HG02981 (cell line): ENCODE results near the gene MTR.
A peak's percentile ranks its signal among the peaks of the same experiment; 100 is the strongest.

Source experiments
- ATAC-seq: cut with Tn5 transposase; IDR thresholded peaks from one replicate; pipeline ENCODE4 v1.9.1; 2021; ENCODE audit warnings: mild to moderate bottlenecking, moderate library complexity; ENCODE audit not compliant: unreplicated experiment

Gene MTR

GRCh38 chr1:236795035-236795756, at the start of gene MTR:
TSS of gene MTR (plus strand) at chr1:236795292. CDS start at chr1:236795704, 412 bp downstream.
- peak; percentile 98 for ATAC-seq

GRCh38 chr1:236746785-236747184, 48.3 kb upstream of the MTR start:
- ATAC-seq: no peak

GRCh38 chr1:236747311-236747985, 47.6 kb upstream of the MTR start:
- ATAC-seq: no peak

- ATAC-seq: no peak
These were observed 46.7 kb upstream of the MTR start for GRCh38 chr1:236748268-236748870.

- ATAC-seq: no peak
These were observed 44.2 kb upstream of the MTR start for GRCh38 chr1:236750928-236751327.

- ATAC-seq: no peak
These were observed 43.7 kb upstream of the MTR start for GRCh38 chr1:236751385-236751784.

GRCh38 chr1:236751935-236752334, 43.2 kb upstream of the MTR start:
- ATAC-seq: no peak

GRCh38 chr1:236753516-236753915, 41.6 kb upstream of the MTR start:
- no peak for ATAC-seq

GRCh38 chr1:236753964-236754363, 41.1 kb upstream of the MTR start:
- ATAC-seq: no peak

- no peak for ATAC-seq
These were observed 40.4 kb upstream of the MTR start for GRCh38 chr1:236754525-236755210.

GRCh38 chr1:236757640-236758039, 37.5 kb upstream of the MTR start:
- no peak for ATAC-seq

- ATAC-seq: no peak
These were observed 35.7 kb upstream of the MTR start for GRCh38 chr1:236759252-236759859.

- ATAC-seq: no peak
These were observed 34.6 kb upstream of the MTR start for GRCh38 chr1:236760480-236760879.

GRCh38 chr1:236760986-236761385, 34.1 kb upstream of the MTR start:
- ATAC-seq: no peak

GRCh38 chr1:236761397-236762132, 33.5 kb upstream of the MTR start:
- no peak for ATAC-seq

- ATAC-seq: no peak
These were observed 32.7 kb upstream of the MTR start for GRCh38 chr1:236762410-236762809.

GRCh38 chr1:236765831-236766230, 29.3 kb upstream of the MTR start:
- ATAC-seq: no peak

GRCh38 chr1:236766506-236766905, 28.6 kb upstream of the MTR start:
- ATAC-seq: no peak

GRCh38 chr1:236767276-236767675, 27.8 kb upstream of the MTR start:
- ATAC-seq: no peak

- no peak for ATAC-seq
These were observed 26.5 kb upstream of the MTR start for GRCh38 chr1:236768601-236769000.
